ENCODE measurements around the gene CCNL2. TPM values are rescaled to one million over a fixed set of nuclear protein-coding genes. Genes with fewer than 3 reads are reported as not detected.
A peak's percentile ranks its signal among the peaks of the same experiment; 100 is the strongest.

The CCNL2 gene
- polyA plus RNA-seq, 2 of the 4 experiments (the other 2 are of a cell fraction) = 85.5 to 111 TPM

GRCh38 chr1:1343811-1344421 is 55.2 kb downstream of the CCNL2 start:
- H3K27ac ChIP-seq = peak overlapping the region; percentile 99 to 100
- H3K4me3 ChIP-seq = no peak overlapping the region; the same call in 2 of the 3 replicates
- TF ChIP-seq ZSCAN20 (CRISPR knock-in tag; IDR thresholded peaks at IDR 0.05) (no peak), HEYL (CRISPR knock-in tag; IDR thresholded peaks at IDR 0.05) (no peak), MAX (IDR thresholded peaks at IDR 0.05) (0 out of 2 replicates have a peak, but pooled peaks have one; percentile 33)
- ATAC-seq (no peak), DNase-seq (ENCODE audit: low read depth in 1 of 2, low spot score in 1 of 2) (no peak), FAIRE-seq (no peak)
- ChIA-PET POLR2A (no interaction called here), CTCF (interaction anchor here (0.6 to 7.2 kb wide), 9 partner anchors 7 to 136 kb away, joined by 3 to 73 read pairs (median 3); partner anchors contain the start of gene TAS1R3)
- peak overlapping the region; percentile 97 for H3K4me2 ChIP-seq
- peaks cover 45% of the 10 kb centered on the region for H3K4me1 ChIP-seq
- 55% methylated on average over 9 of the region's 24 CpGs for WGBS (ENCODE audit: missing lambda C conversion rate)
- H3K9me3 ChIP-seq = no peaks in the 10 kb centered on the region

GRCh38 chr1:1342584-1343115 is 56.5 kb downstream of the CCNL2 start:
- FAIRE-seq (no peak), DNase-seq (ENCODE audit: low read depth in 1 of 2, low spot score in 1 of 2) (no peak), ATAC-seq (no peak)
- Histone ChIP-seq H3K4me3 (no peak overlapping the region), H3K27ac (peak overlapping the region in 1 of 2 experiments; percentile 100; a peak in 2 of 6 replicates), H3K9me3 (no peaks in the 10 kb centered on the region), H3K4me2 (no peak overlapping the region), H3K4me1 (peaks cover 45% of the 10 kb centered on the region)
- TF ChIP-seq TFCP2L1 (CRISPR knock-in tag; IDR thresholded peaks at IDR 0.05) = no peak
- TF ChIP-seq CBX8 (IDR thresholded peaks at IDR 0.05) = no peak
- TF ChIP-seq RFX5 (IDR thresholded peaks at IDR 0.05) = no peak
- no peak for TF ChIP-seq REST (IDR thresholded peaks at IDR 0.05)
- no peak for TF ChIP-seq HDAC2 (IDR thresholded peaks at IDR 0.05)
- TF ChIP-seq CTCF (IDR thresholded peaks at IDR 0.05) = no peak
- no peak for TF ChIP-seq JUNB (IDR thresholded peaks at IDR 0.05)
- TF ChIP-seq ELK1 (IDR thresholded peaks at IDR 0.05; ENCODE audit: low read depth, low read length) = no peak
- TF ChIP-seq RAD21 (conservative IDR thresholded peaks at IDR 0.05 in 1 of 2, IDR thresholded peaks at IDR 0.05 in 1 of 2) = no peak
- no peak for TF ChIP-seq ZSCAN20 (CRISPR knock-in tag; IDR thresholded peaks at IDR 0.05)
- 93% methylated on average over 6 of the region's 18 CpGs for WGBS (ENCODE audit: missing lambda C conversion rate)
- ChIA-PET CTCF (interaction anchor here (2.9 to 7.2 kb wide), 3 partner anchors 10 to 27 kb away, joined by 8 to 73 read pairs (median 12); partner anchors contain the start of gene TAS1R3), POLR2A (no interaction called here)

- ChIA-PET CTCF (interaction anchor here (7.2 kb wide), 1 partner anchor 28 kb away, joined by 73 read pairs; no protein-coding TSS in a partner anchor), POLR2A (no interaction called here)
- DNase-seq (ENCODE audit: low read depth in 1 of 2, low spot score in 1 of 2) (no peak), FAIRE-seq (no peak), ATAC-seq (no peak)
- TF ChIP-seq HDAC2 (IDR thresholded peaks at IDR 0.05) (no peak), TFCP2L1 (CRISPR knock-in tag; IDR thresholded peaks at IDR 0.05) (no peak), KDM1A (IDR thresholded peaks at IDR 0.05; ENCODE audit: low read depth) (no peak), EP300 (IDR thresholded peaks at IDR 0.05) (no peak), CTCF (IDR thresholded peaks at IDR 0.05) (no peak), NFE2L2 (conservative IDR thresholded peaks at IDR 0.05; ENCODE audit: low read length) (no peak)
- H3K27ac ChIP-seq = no peak overlapping the region
- no peaks in the 10 kb centered on the region for H3K9me3 ChIP-seq
- no peak overlapping the region for H3K4me2 ChIP-seq
- H3K4me3 ChIP-seq = no peak overlapping the region
- peaks cover 41% of the 10 kb centered on the region for H3K4me1 ChIP-seq
- 89% methylated on average over 13 of the region's 28 CpGs for WGBS (ENCODE audit: missing lambda C conversion rate)
Observed at GRCh38 chr1:1342061-1342562, 57.0 kb downstream of the CCNL2 start.
